CD4-positive, alpha-beta T cell (primary cell): ENCODE data around the gene LMBRD1. TPM values are rescaled to one million over a fixed set of nuclear protein-coding genes. Genes with fewer than 3 reads are reported as not detected.

Experiments used
- ATAC-seq: fragments of 200-7000 bp; cut with Tn5 transposase; one replicate; pipeline ENCODE4 v1.10.0; 2022; ENCODE audit warnings: mild to moderate bottlenecking; ENCODE audit not compliant: poor library complexity
- CTCF ChIA-PET: fragments of 350-600 bp; sonication (Branson Sonifier 250); formaldehyde crosslinking; loops from one replicate; lab custom pipeline; 2021; ENCODE audit warnings: antibody characterized with exemption, inconsistent platforms; lab: Charles Lee
- POLR2A ChIA-PET: fragments of 350-600 bp; sonication (Branson Sonifier 250); formaldehyde crosslinking; loops from one replicate; lab custom pipeline; 2021; ENCODE audit warnings: antibody characterized with exemption, inconsistent platforms; lab: Charles Lee
- DNase-seq, 14 experiments: peaks; one replicate each; pipeline ENCODE4 v3.0.0-alpha.2; 2013 to 2020; ENCODE audit warnings: mixed read lengths in 2 of 14
- H3K27ac ChIP-seq, 2 donors: one replicate each; pipeline versions ENCODE4 v1.5.1 to v1.7.0; 2013; ENCODE audit warnings: low read length in 2 of 2, low read depth in 1 of 2, mild to moderate bottlenecking in 1 of 2
- H3K27me3 ChIP-seq, 2 experiments: 1 replicate in 1 of 2; 2 replicates in 1 of 2; pipeline versions ENCODE4 v1.6.1 to v1.7.0; 2013; ENCODE audit warnings: low read length in 2 of 2, control low read depth in 1 of 2, mild to moderate bottlenecking in 1 of 2, moderate library complexity in 1 of 2; ENCODE audit not compliant: insufficient read depth in 2 of 2, control insufficient read depth in 1 of 2
- H3K36me3 ChIP-seq: one replicate; pipeline ENCODE4 v1.6.1; 2013; ENCODE audit warnings: low read length, control low read depth; ENCODE audit not compliant: insufficient read depth
- H3K4me1 ChIP-seq: one replicate; pipeline ENCODE4 v1.6.1; 2013; ENCODE audit warnings: low read length, control low read depth; ENCODE audit not compliant: insufficient read depth
- H3K4me3 ChIP-seq: one replicate; pipeline ENCODE4 v1.5.1; 2013; ENCODE audit warnings: mild to moderate bottlenecking, low read length, moderate library complexity
- H3K9me3 ChIP-seq, 2 experiments: 1 replicate in 1 of 2; 2 replicates in 1 of 2; pipeline versions ENCODE4 v1.6.1 to v1.7.0; 2013; ENCODE audit warnings: low read length in 2 of 2, mild to moderate bottlenecking in 2 of 2, control low read depth in 1 of 2, moderate library complexity in 1 of 2; ENCODE audit not compliant: control insufficient read depth in 1 of 2, insufficient read depth in 1 of 2
- H3K27ac Mint-ChIP-seq: one replicate; pipeline ENCODE4 v1.8.0; 2020; ENCODE audit warnings: mixed read lengths
- H3K27me3 Mint-ChIP-seq: one replicate; pipeline ENCODE4 v1.8.0; 2021; ENCODE audit warnings: mixed read lengths
- H3K36me3 Mint-ChIP-seq: one replicate; pipeline ENCODE4 v1.8.0; 2021; ENCODE audit warnings: low read depth, mixed read lengths
- H3K4me1 Mint-ChIP-seq: one replicate; pipeline ENCODE4 v1.8.0; 2021; ENCODE audit warnings: low read depth, mixed read lengths
- H3K4me3 Mint-ChIP-seq: one replicate; pipeline ENCODE4 v1.8.0; 2020; ENCODE audit warnings: mild to moderate bottlenecking, mixed read lengths
- H3K9me3 Mint-ChIP-seq: one replicate; pipeline ENCODE4 v1.8.0; 2020; ENCODE audit warnings: mixed read lengths
- CTCF ChIP-seq: fragments of 200-600 bp; IDR thresholded peaks from one replicate; pipeline ENCODE4 v1.8.0; 2022; ENCODE audit warnings: antibody characterized with exemption, mild to moderate bottlenecking
- intact Hi-C, 2 experiments: fragments of 100-400 bp; cut with DNase I in 1 of 2; cut with micrococcal nuclease in 1 of 2; formaldehyde crosslinking; loops; one replicate each; pipeline versions ENCODE4 v1.15.1 to v1.9.0; 2023 to 2025; cut with DNase I, micrococcal nuclease
- total RNA-seq, 174 experiments: library from RNA in 2 of 174; stranded (reverse) in 2 of 174; gene quantifications; one replicate each; pipeline ENCODE4 v1.2.3 and lab custom pipeline; 2021 to 2026

Gene LMBRD1
- total RNA-seq, 2 experiments from 2014 or later: 40.3 to 42.0 TPM

GRCh38 chr6:69813508-69813907 is 16.7 kb upstream of the LMBRD1 start:
- Mint-ChIP-seq H3K27ac (peak overlapping the region; percentile 78), H3K9me3 (no peaks in the 10 kb centered on the region), H3K27me3 (no peaks in the 10 kb centered on the region), H3K36me3 (no peaks in the 10 kb centered on the region), H3K4me1 (peaks cover 62% of the 10 kb centered on the region), H3K4me3 (peak overlapping the region; percentile 16)
- ChIA-PET POLR2A (interaction anchor here (0.8 to 5.3 kb wide), 2 partner anchors 9 to 16 kb away, joined by 3 to 74 read pairs; partner anchors contain the start of gene LMBRD1), CTCF (interaction anchor here (4.2 kb wide), 1 partner anchor 17 kb away, joined by 39 read pairs; the partner anchor contains the start of gene LMBRD1)
- TF ChIP-seq CTCF: no peak
- intact Hi-C loops: no loop called here
- H3K4me1 ChIP-seq: peaks cover 32% of the 10 kb centered on the region
- DNase-seq (peak in 3 of 14 experiments; percentile 33 to 52 (median 35)), ATAC-seq (peak; percentile 44)
- H3K4me3 ChIP-seq: no peak overlapping the region
- H3K9me3 ChIP-seq: no peaks in the 10 kb centered on the region
- no peaks in the 10 kb centered on the region for H3K36me3 ChIP-seq
- H3K27me3 ChIP-seq: no peaks in the 10 kb centered on the region
- peak overlapping the region; percentile 51 to 77 for H3K27ac ChIP-seq

GRCh38 chr6:69812746-69813427 is 16.1 kb upstream of the LMBRD1 start:
- H3K36me3 ChIP-seq: no peaks in the 10 kb centered on the region
- H3K27ac ChIP-seq: peak overlapping the region; percentile 51 to 77
- H3K9me3 Mint-ChIP-seq: no peaks in the 10 kb centered on the region
- DNase-seq (no peak), ATAC-seq (no peak)
- CTCF ChIA-PET: interaction anchor here (1.7 to 4.2 kb wide), 2 partner anchors 16 kb away, joined by 10 to 39 read pairs; partner anchors contain the start of gene LMBRD1
- H3K27me3 ChIP-seq: no peaks in the 10 kb centered on the region
- POLR2A ChIA-PET: interaction anchor here (0.8 to 5.3 kb wide), 3 partner anchors 8 to 54 kb away, joined by 3 to 74 read pairs (median 3); partner anchors contain the start of gene LMBRD1
- H3K27ac Mint-ChIP-seq: peak overlapping the region; percentile 78
- no peaks in the 10 kb centered on the region for H3K27me3 Mint-ChIP-seq
- H3K36me3 Mint-ChIP-seq: no peaks in the 10 kb centered on the region
- H3K4me1 ChIP-seq: peaks cover 32% of the 10 kb centered on the region
- TF ChIP-seq CTCF: no peak
- intact Hi-C loops: no loop called here
- peaks cover 62% of the 10 kb centered on the region for H3K4me1 Mint-ChIP-seq
- no peaks in the 10 kb centered on the region for H3K9me3 ChIP-seq
- no peak overlapping the region for H3K4me3 ChIP-seq
- H3K4me3 Mint-ChIP-seq: peak overlapping the region; percentile 16

GRCh38 chr6:69802995-69803394 is 6.2 kb upstream of the LMBRD1 start:
- intact Hi-C loops: no loop called here
- no peaks in the 10 kb centered on the region for H3K4me1 ChIP-seq
- Mint-ChIP-seq H3K27ac (no peak overlapping the region), H3K27me3 (peaks cover 5% of the 10 kb centered on the region), H3K36me3 (no peaks in the 10 kb centered on the region), H3K4me1 (peaks cover 4% of the 10 kb centered on the region), H3K9me3 (no peaks in the 10 kb centered on the region), H3K4me3 (no peak overlapping the region)
- H3K27ac ChIP-seq: no peak overlapping the region
- ChIA-PET CTCF (interaction anchor here (0.7 kb wide), 1 partner anchor 18 kb away, joined by 3 read pairs; no protein-coding TSS in a partner anchor), POLR2A (interaction anchor here (0.9 kb wide), 1 partner anchor 43 kb away, joined by 3 read pairs; no protein-coding TSS in a partner anchor)
- H3K9me3 ChIP-seq: no peaks in the 10 kb centered on the region
- no peak for TF ChIP-seq CTCF
- H3K36me3 ChIP-seq: no peaks in the 10 kb centered on the region
- no peak overlapping the region for H3K4me3 ChIP-seq
- no peak for DNase-seq
- no peak for ATAC-seq
- H3K27me3 ChIP-seq: no peaks in the 10 kb centered on the region
